GM12878 (cell line): ENCODE measurements around the gene PSMB3. TPM values are rescaled to one million over a fixed set of nuclear protein-coding genes. Genes with fewer than 3 reads are reported as not detected.
"Not testable (repeated sequence)": the region's sequence is repeated elsewhere in the genome, so short reads cannot be mapped to it uniquely, and the experiment has no call there.

Experiments used
- ATAC-seq: fragments of 200-7000 bp; cut with Tn5 transposase; 3 replicates; pipeline ENCODE4 v1.9.1; 2020; ENCODE audit warnings: mild to moderate bottlenecking, moderate library complexity
- BruUV-seq: library from RNA; stranded (reverse); fragments of 400-500 nt; replicated peaks from 2 replicates; lab custom pipeline; 2021; lab: Mats Ljungman, UMichigan
- CTCF ChIA-PET: fragments of 300-600 bp; sonication (Branson Sonifier 250); formaldehyde crosslinking; extraction: SDS; loops from one replicate; lab custom pipeline; 2021; ENCODE audit warnings: inconsistent platforms; lab: Yijun Ruan, JAX
- POLR2A ChIA-PET: fragments of 350-600 bp; formaldehyde crosslinking; extraction: SDS; loops from one replicate; lab custom pipeline; 2021; ENCODE audit warnings: inconsistent platforms; lab: Charles Lee
- RAD21 ChIA-PET: fragments of 300-600 bp; sonication (Branson Sonifier 250); formaldehyde crosslinking; loops from one replicate; lab custom pipeline; 2023; ENCODE audit warnings: antibody characterized with exemption; ENCODE audit not compliant: unreplicated experiment; lab: Charles Lee
- SMC1A ChIA-PET: fragments of 300-600 bp; sonication (Branson Sonifier 250); formaldehyde crosslinking; loops from one replicate; lab custom pipeline; 2023; ENCODE audit not compliant: unreplicated experiment, uncharacterized antibody; lab: Charles Lee
- DNase-seq: peaks from one replicate; pipeline ENCODE4 v3.0.0-alpha.2; 2011; ENCODE audit warnings: low read depth, low spot score
- FAIRE-seq: peaks from 3 replicates; lab custom pipeline; 2011; peaks lifted over from hg19 to GRCh38; lab: Jason Lieb, UNC
- H2AFZ ChIP-seq: 2 replicates; pipeline ENCODE4 v1.6.0; 2011; ENCODE audit warnings: low read depth, low read length, control low read depth; ENCODE audit not compliant: control insufficient read depth
- H3K27ac ChIP-seq: 2 replicates; pipeline ENCODE4 v1.5.1; 2011; ENCODE audit warnings: control low read depth; ENCODE audit not compliant: control insufficient read depth, insufficient read depth
- H3K27me3 ChIP-seq, 2 experiments: replicated peaks in 1 of 2; 2 replicates each; pipeline versions ENCODE4 v1.6.0 to v1.6.1; 2011; ENCODE audit warnings: low read length in 1 of 2; ENCODE audit not compliant: control insufficient read depth in 2 of 2, insufficient read depth in 2 of 2
- H3K36me3 ChIP-seq, 2 experiments: 2 replicates each; pipeline ENCODE4 v1.5.1; 2011; ENCODE audit warnings: low read length in 1 of 2; ENCODE audit not compliant: control insufficient read depth in 2 of 2, insufficient read depth in 2 of 2
- H3K4me1 ChIP-seq: 2 replicates; pipeline ENCODE4 v1.6.1; 2011; ENCODE audit warnings: mild to moderate bottlenecking, low read length, moderate library complexity, mixed read lengths; ENCODE audit not compliant: control insufficient read depth, insufficient read depth
- H3K4me2 ChIP-seq: 2 replicates; pipeline ENCODE4 v1.6.0; 2011; ENCODE audit warnings: control low read depth; ENCODE audit not compliant: control insufficient read depth, insufficient read depth
- H3K4me3 ChIP-seq: fragments of 200-600 bp; sonication (generic); 2 replicates; pipeline ENCODE4 v1.5.1; 2016
- H3K79me2 ChIP-seq: 2 replicates; pipeline ENCODE4 v1.6.0; 2011; ENCODE audit warnings: low read length; ENCODE audit not compliant: control insufficient read depth, insufficient read depth
- H3K9ac ChIP-seq: 2 replicates; pipeline ENCODE4 v1.8.0; 2011; ENCODE audit warnings: low read length, control low read depth, mixed read lengths; ENCODE audit not compliant: control insufficient read depth, insufficient read depth
- H3K9me3 ChIP-seq: replicated peaks from 3 replicates; pipeline ENCODE4 v1.5.1; 2011; ENCODE audit warnings: mild to moderate bottlenecking, low read length; ENCODE audit not compliant: control insufficient read depth, insufficient read depth
- H4K20me1 ChIP-seq: 2 replicates; pipeline ENCODE4 v1.6.0; 2011; ENCODE audit not compliant: control insufficient read depth, insufficient read depth
- ESRRA ChIP-seq: IDR thresholded peaks from 2 replicates; pipeline ENCODE4 v1.6.1; 2012; ENCODE audit warnings: mild to moderate bottlenecking, low read length, improper control_type of control experiment
- KLF5 ChIP-seq: fragments of 450-650 bp; IDR thresholded peaks from 2 replicates; pipeline ENCODE4 v1.6.1; 2014; ENCODE audit warnings: mild to moderate bottlenecking; ENCODE audit not compliant: partially characterized antibody
- POLR2A ChIP-seq: IDR thresholded peaks from 2 replicates; pipeline ENCODE4 v1.6.1; 2011; ENCODE audit warnings: low read depth, mild to moderate bottlenecking, low read length
- POLR2AphosphoS2 ChIP-seq: IDR thresholded peaks from 2 replicates; pipeline ENCODE4 v1.6.1; 2011; ENCODE audit warnings: low read depth, mild to moderate bottlenecking, low read length, improper control_type of control experiment, moderate library complexity
- SMAD1 ChIP-seq: fragments of 450-650 bp; IDR thresholded peaks from 2 replicates; pipeline ENCODE4 v1.6.1; 2018; ENCODE audit warnings: mild to moderate bottlenecking, low read depth; ENCODE audit not compliant: partially characterized antibody
- SMAD5 ChIP-seq: IDR thresholded peaks from 2 replicates; pipeline ENCODE4 v1.6.1; 2016; ENCODE audit warnings: antibody characterized with exemption, low read depth
- SREBF1 ChIP-seq: IDR thresholded peaks from 2 replicates; pipeline ENCODE4 v1.6.1; 2012; ENCODE audit warnings: mild to moderate bottlenecking, low read length
- SREBF2 ChIP-seq: IDR thresholded peaks from 2 replicates; pipeline ENCODE4 v1.6.1; 2012; ENCODE audit warnings: mild to moderate bottlenecking, low read length
- WGBS: methylation state at CpG from one replicate; pipeline ENCODE4 v1.1.6; 2016; ENCODE audit warnings: low lambda C conversion rate; ENCODE audit not compliant: insufficient replicate concordance, insufficient coverage; ENCODE audit errors: missing lambda C conversion rate; 5-methylcytosine and 5-hydroxymethylcytosine counted together
- in situ Hi-C: fragments of 300-500 bp; cut with MboI; formaldehyde crosslinking; loops from 9 replicates; pipeline ENCODE4 v1.14.3; 2018; ENCODE audit warnings: mixed read lengths
- intact Hi-C: fragments of 100-400 bp; cut with micrococcal nuclease; formaldehyde crosslinking; loops from one replicate; pipeline ENCODE4 v1.14.2; 2022; ENCODE audit not compliant: unreplicated experiment
- polyA plus RNA-seq, 11 experiments: library from polyadenylated mRNA; depleted of rRNA in 4 of 11; unstranded in 6 of 11; stranded (reverse) in 5 of 11; fragments of >200 nt; fragmentation: Nextera tagmentation in 4 of 11; fragmentation: Illumina TruSeq in 1 of 11; extraction: Ambion mirVana in 4 of 11; extraction: Trizol in 1 of 11; gene quantifications; 1 replicate in 1 of 11; 2 replicates in 10 of 11; pipeline versions ENCODE4 v1.2.1 to v1.2.3, GENCODE V29; 2011 to 2016; ENCODE audit warnings: inconsistent platforms in 2 of 11, missing spikeins in 2 of 11, low read depth in 1 of 11
- total RNA-seq, 4 experiments: library from RNA; depleted of rRNA in 3 of 4; stranded (reverse); fragments of >200 nt in 3 of 4; fragmentation: Illumina TruSeq in 1 of 4; extraction: Trizol in 1 of 4; gene quantifications; 2 replicates each; pipeline versions ENCODE4 v1.2.1 to v1.2.3, GENCODE V29; 2013 to 2021

The PSMB3 gene
- total and polyA plus RNA-seq, 10 of the 15 experiments (the other 5 are each of a cell fraction or from before 2014, with no cell fraction given): 300 to 2,130 (median 490) TPM

GRCh38 chr17:38789185-38789584 is 36.6 kb downstream of the PSMB3 start (continued):
- TF ChIP-seq POLR2AphosphoS2 (no peak), SREBF2 (no peak), KLF5 (no peak), SMAD5 (no peak), POLR2A (no peak), ESRRA (no peak), SMAD1 (no peak), SREBF1 (no peak)

GRCh38 chr17:38790148-38790707 is 37.7 kb downstream of the PSMB3 start:
- FAIRE-seq, SMC1A ChIA-PET: not testable (repeated sequence)
- WGBS: 93% methylated on average over 13 of the region's 13 CpGs

More at GRCh38 chr17:38790148-38790707, 37.7 kb downstream of the PSMB3 start:
- POLR2A ChIA-PET, H3K4me1 ChIP-seq, H3K27ac ChIP-seq, in situ Hi-C loops, H4K20me1 ChIP-seq, H3K9ac ChIP-seq, H3K4me2 ChIP-seq, H3K79me2 ChIP-seq, intact Hi-C loops, BruUV-seq, DNase-seq, H3K9me3 ChIP-seq, H2AFZ ChIP-seq, H3K27me3 ChIP-seq, H3K36me3 ChIP-seq, H3K4me3 ChIP-seq, ATAC-seq, RAD21 ChIA-PET, CTCF ChIA-PET: not testable (repeated sequence)
